Measurements from ENCODE around the gene CACNA1E.

CACNA1E gene

DNA sequence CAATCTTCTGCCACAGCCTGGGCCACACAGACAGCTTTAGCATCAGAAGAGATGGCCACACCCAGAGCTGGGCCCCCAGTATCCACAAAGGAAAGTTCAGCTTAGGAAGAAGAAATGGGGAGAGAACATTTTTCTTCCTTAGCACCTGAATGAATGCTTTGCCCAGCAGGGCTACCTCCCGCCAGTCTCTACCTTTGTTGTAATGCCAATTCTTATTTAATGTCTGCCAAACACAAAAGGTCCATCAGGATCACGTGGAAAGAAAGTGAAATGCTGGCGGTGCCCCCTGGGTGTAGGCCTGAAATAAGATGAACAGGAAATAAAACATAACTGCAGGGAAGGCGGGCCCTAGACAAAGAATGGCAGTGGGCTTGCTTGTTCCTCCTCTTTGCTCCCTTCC is 125.6 kb downstream of the CACNA1E start:
- TF ChIP-seq CTCF (IDR thresholded peaks at IDR 0.05; ENCODE audit: insufficient read depth, low read length, poor library complexity, severe bottlenecking) (no peak), EZH2phosphoT487 (conservative IDR thresholded peaks at IDR 0.05; ENCODE audit: low read length) (no peak)
- Histone ChIP-seq H3K36me3 (ENCODE audit: low read length) (no peaks in the 10 kb centered on the region), H3K79me2 (ENCODE audit: insufficient read depth, low read length) (no peaks in the 10 kb centered on the region), H3K4me2 (ENCODE audit: low read depth, low read length, poor library complexity, severe bottlenecking) (no peak overlapping the region), H3K9me2 (replicated peaks; ENCODE audit: insufficient read depth, low read length) (no peaks in the 10 kb centered on the region), H3K9me3 (ENCODE audit: insufficient read depth, low read length) (no peaks in the 10 kb centered on the region), H3K27me3 (ENCODE audit: low read length) (no peaks in the 10 kb centered on the region), H3K27ac (ENCODE audit: low read depth, low read length) (no peak overlapping the region), H3K4me3 (ENCODE audit: insufficient read depth, low read length, poor library complexity, severe bottlenecking) (no peak overlapping the region), H4K20me1 (ENCODE audit: low read depth, low read length) (no peaks in the 10 kb centered on the region), H2AFZ (ENCODE audit: low read depth, low read length, severe bottlenecking) (no peak overlapping the region), H3K9ac (ENCODE audit: low read length) (no peak overlapping the region), H3F3A (ENCODE audit: insufficient read depth) (no peaks in the 10 kb centered on the region)

DNA sequence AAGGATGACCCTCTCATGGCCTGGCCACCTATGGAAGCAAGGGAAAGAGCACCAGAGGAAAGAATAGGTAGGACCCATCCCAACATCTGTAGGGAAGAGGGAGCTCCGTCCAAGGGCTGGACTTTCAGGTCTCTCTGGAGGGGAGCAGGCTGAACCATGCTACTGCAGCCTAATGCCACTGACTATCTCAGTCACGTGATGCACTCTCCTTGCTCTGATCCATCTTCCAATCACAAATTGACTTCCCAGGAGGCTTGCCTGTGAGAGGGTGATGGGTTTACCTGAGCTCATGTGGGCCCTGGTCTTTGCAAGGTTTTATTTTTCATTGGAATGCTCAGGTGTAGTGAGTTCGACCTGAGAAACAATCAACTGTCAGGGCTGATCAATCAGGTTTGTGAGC is 128.8 kb downstream of the CACNA1E start:
- no peaks in the 10 kb centered on the region for H4K20me1 ChIP-seq (ENCODE audit: low read depth, low read length)
- no peak for TF ChIP-seq CTCF (IDR thresholded peaks at IDR 0.05; ENCODE audit: insufficient read depth, low read length, poor library complexity, severe bottlenecking)
- TF ChIP-seq EZH2phosphoT487 (conservative IDR thresholded peaks at IDR 0.05; ENCODE audit: low read length), result no peak
- no peak overlapping the region for H3K9ac ChIP-seq (ENCODE audit: low read length)
- H3K4me3 ChIP-seq (ENCODE audit: insufficient read depth, low read length, poor library complexity, severe bottlenecking), result no peak overlapping the region
- H3K9me2 ChIP-seq (replicated peaks; ENCODE audit: insufficient read depth, low read length), result no peaks in the 10 kb centered on the region
- no peaks in the 10 kb centered on the region for H3K36me3 ChIP-seq (ENCODE audit: low read length)
- H3K9me3 ChIP-seq (ENCODE audit: insufficient read depth, low read length), result no peaks in the 10 kb centered on the region
- no peak overlapping the region for H3K27ac ChIP-seq (ENCODE audit: low read depth, low read length)
- no peak overlapping the region for H3K4me2 ChIP-seq (ENCODE audit: low read depth, low read length, poor library complexity, severe bottlenecking)
- no peaks in the 10 kb centered on the region for H3K27me3 ChIP-seq (ENCODE audit: low read length)
- no peaks in the 10 kb centered on the region for H3F3A ChIP-seq (ENCODE audit: insufficient read depth)
- no peaks in the 10 kb centered on the region for H3K79me2 ChIP-seq (ENCODE audit: insufficient read depth, low read length)
- no peak overlapping the region for H2AFZ ChIP-seq (ENCODE audit: low read depth, low read length, severe bottlenecking)

GRCh38 chr1:181618559-181618958 is 135.2 kb downstream of the CACNA1E start:
- no peak overlapping the region for H3K4me2 ChIP-seq (ENCODE audit: low read depth, low read length, poor library complexity, severe bottlenecking)
- H3K9me3 ChIP-seq (ENCODE audit: insufficient read depth, low read length), result no peaks in the 10 kb centered on the region
- H3K36me3 ChIP-seq (ENCODE audit: low read length), result no peaks in the 10 kb centered on the region
- no peak overlapping the region for H3K27ac ChIP-seq (ENCODE audit: low read depth, low read length)
- no peaks in the 10 kb centered on the region for H3K27me3 ChIP-seq (ENCODE audit: low read length)
- TF ChIP-seq CTCF (IDR thresholded peaks at IDR 0.05; ENCODE audit: insufficient read depth, low read length, poor library complexity, severe bottlenecking), result no peak
- no peak for TF ChIP-seq EZH2phosphoT487 (conservative IDR thresholded peaks at IDR 0.05; ENCODE audit: low read length)
- H2AFZ ChIP-seq (ENCODE audit: low read depth, low read length, severe bottlenecking), result no peak overlapping the region
- H3K4me3 ChIP-seq (ENCODE audit: insufficient read depth, low read length, poor library complexity, severe bottlenecking), result no peak overlapping the region
- H3K9me2 ChIP-seq (replicated peaks; ENCODE audit: insufficient read depth, low read length), result no peaks in the 10 kb centered on the region
- no peaks in the 10 kb centered on the region for H3K79me2 ChIP-seq (ENCODE audit: insufficient read depth, low read length)
- no peak overlapping the region for H3K9ac ChIP-seq (ENCODE audit: low read length)
- no peaks in the 10 kb centered on the region for H3F3A ChIP-seq (ENCODE audit: insufficient read depth)
- no peaks in the 10 kb centered on the region for H4K20me1 ChIP-seq (ENCODE audit: low read depth, low read length)

- Histone ChIP-seq H3K79me2 (ENCODE audit: insufficient read depth, low read length) (no peaks in the 10 kb centered on the region), H3K9me2 (replicated peaks; ENCODE audit: insufficient read depth, low read length) (no peaks in the 10 kb centered on the region), H2AFZ (ENCODE audit: low read depth, low read length, severe bottlenecking) (no peak overlapping the region), H3F3A (ENCODE audit: insufficient read depth) (no peaks in the 10 kb centered on the region), H3K4me2 (ENCODE audit: low read depth, low read length, poor library complexity, severe bottlenecking) (no peak overlapping the region), H3K36me3 (ENCODE audit: low read length) (no peaks in the 10 kb centered on the region), H3K27ac (ENCODE audit: low read depth, low read length) (no peak overlapping the region), H3K4me3 (ENCODE audit: insufficient read depth, low read length, poor library complexity, severe bottlenecking) (no peak overlapping the region), H3K27me3 (ENCODE audit: low read length) (no peaks in the 10 kb centered on the region), H4K20me1 (ENCODE audit: low read depth, low read length) (no peaks in the 10 kb centered on the region), H3K9me3 (ENCODE audit: insufficient read depth, low read length) (no peaks in the 10 kb centered on the region), H3K9ac (ENCODE audit: low read length) (no peak overlapping the region)
- TF ChIP-seq EZH2phosphoT487 (conservative IDR thresholded peaks at IDR 0.05; ENCODE audit: low read length) (no peak), CTCF (IDR thresholded peaks at IDR 0.05; ENCODE audit: insufficient read depth, low read length, poor library complexity, severe bottlenecking) (no peak)
These were observed 136.9 kb downstream of the CACNA1E start for GRCh38 chr1:181620183-181620582.

Measured in SU-DHL-6 (cell line).